Activated naive CD4-positive, alpha-beta T cell treated with anti-CD3 and anti-CD28 coated beads, Interleukin-2, amount 50 U/mL, for 24 hours (primary cell): Measurements from ENCODE around the gene REX1BD.
"Not testable (repeated sequence)": the region's sequence is repeated elsewhere in the genome, so short reads cannot be mapped to it uniquely, and the experiment has no call there.

Experiments
- H3K27ac Mint-ChIP-seq: one replicate; pipeline ENCODE4 v1.8.0; 2021; ENCODE audit warnings: mild to moderate bottlenecking, mixed read lengths
- H3K27me3 Mint-ChIP-seq: one replicate; pipeline ENCODE4 v1.8.0; 2021; ENCODE audit warnings: mixed read lengths
- H3K36me3 Mint-ChIP-seq: one replicate; pipeline ENCODE4 v1.8.0; 2021; ENCODE audit warnings: mixed read lengths
- H3K4me1 Mint-ChIP-seq: one replicate; pipeline ENCODE4 v1.8.0; 2021; ENCODE audit warnings: mixed read lengths
- H3K4me3 Mint-ChIP-seq: one replicate; pipeline ENCODE4 v1.8.0; 2021; ENCODE audit warnings: mild to moderate bottlenecking, mixed read lengths
- H3K9me3 Mint-ChIP-seq: one replicate; pipeline ENCODE4 v1.8.0; 2021; ENCODE audit warnings: mixed read lengths

Gene REX1BD

GRCh38 chr19:18593367-18594095 lies 4.9 kb downstream of the REX1BD start:
- H3K36me3 Mint-ChIP-seq: peaks cover 3% of the 10 kb centered on the region
- peaks cover 28% of the 10 kb centered on the region for H3K4me1 Mint-ChIP-seq
- no peaks in the 10 kb centered on the region for H3K27me3 Mint-ChIP-seq
- H3K4me3 Mint-ChIP-seq: peak overlapping the region; percentile 67
- H3K9me3 Mint-ChIP-seq: no peaks in the 10 kb centered on the region
- H3K27ac Mint-ChIP-seq: no peak overlapping the region

- peaks cover 28% of the 10 kb centered on the region for H3K4me1 Mint-ChIP-seq
- peaks cover 3% of the 10 kb centered on the region for H3K36me3 Mint-ChIP-seq
- no peaks in the 10 kb centered on the region for H3K27me3 Mint-ChIP-seq
- H3K4me3 Mint-ChIP-seq: peak overlapping the region; percentile 83
- H3K27ac Mint-ChIP-seq: peak overlapping the region; percentile 73
- H3K9me3 Mint-ChIP-seq: no peaks in the 10 kb centered on the region
Observed at GRCh38 chr19:18594096-18594823, 5.7 kb downstream of the REX1BD start.

GRCh38 chr19:18594824-18595373 lies 6.3 kb downstream of the REX1BD start:
- peak overlapping the region; percentile 73 for H3K27ac Mint-ChIP-seq
- H3K4me3 Mint-ChIP-seq: peak overlapping the region; percentile 83

GRCh38 chr19:18595475-18595874 lies 6.9 kb downstream of the REX1BD start:
- peaks cover 20% of the 10 kb centered on the region for H3K4me1 Mint-ChIP-seq
- peaks cover 1% of the 10 kb centered on the region for H3K27me3 Mint-ChIP-seq
- H3K36me3 Mint-ChIP-seq: peaks cover 3% of the 10 kb centered on the region
- no peaks in the 10 kb centered on the region for H3K9me3 Mint-ChIP-seq
- H3K27ac Mint-ChIP-seq: no peak overlapping the region
- H3K4me3 Mint-ChIP-seq: peak overlapping the region; percentile 64

More at GRCh38 chr19:18594824-18595373, 6.3 kb downstream of the REX1BD start:
- H3K36me3 Mint-ChIP-seq: peaks cover 3% of the 10 kb centered on the region
- peaks cover 1% of the 10 kb centered on the region for H3K27me3 Mint-ChIP-seq
- H3K9me3 Mint-ChIP-seq: no peaks in the 10 kb centered on the region
- peaks cover 24% of the 10 kb centered on the region for H3K4me1 Mint-ChIP-seq

- H3K27ac Mint-ChIP-seq: no peak overlapping the region
Observed at GRCh38 chr19:18596752-18597157, 8.2 kb downstream of the REX1BD start.

GRCh38 chr19:18597809-18598660 lies 9.4 kb downstream of the REX1BD start:
- Mint-ChIP-seq H3K4me3 (no peak overlapping the region), H3K27ac (no peak overlapping the region), H3K27me3 (peaks cover 9% of the 10 kb centered on the region), H3K36me3 (no peaks in the 10 kb centered on the region), H3K9me3 (no peaks in the 10 kb centered on the region), H3K4me1 (peaks cover 14% of the 10 kb centered on the region)

More at GRCh38 chr19:18596752-18597157, 8.2 kb downstream of the REX1BD start:
- Mint-ChIP-seq H3K27me3 (peaks cover 3% of the 10 kb centered on the region), H3K4me1 (peaks cover 14% of the 10 kb centered on the region), H3K36me3 (no peaks in the 10 kb centered on the region), H3K4me3 (peak overlapping the region; percentile 33), H3K9me3 (no peaks in the 10 kb centered on the region)

- Mint-ChIP-seq H3K4me3 (no peak overlapping the region), H3K27ac (no peak overlapping the region), H3K36me3 (no peaks in the 10 kb centered on the region), H3K27me3 (peaks cover 12% of the 10 kb centered on the region), H3K4me1 (peaks cover 18% of the 10 kb centered on the region), H3K9me3 (no peaks in the 10 kb centered on the region)
Observed at GRCh38 chr19:18599485-18599884, 10.9 kb downstream of the REX1BD start.

- Mint-ChIP-seq H3K27me3 (peaks cover 20% of the 10 kb centered on the region), H3K4me1 (peaks cover 13% of the 10 kb centered on the region)
- H3K9me3 Mint-ChIP-seq, H3K4me3 Mint-ChIP-seq, H3K36me3 Mint-ChIP-seq, H3K27ac Mint-ChIP-seq: not testable (repeated sequence)
Observed at GRCh38 chr19:18600692-18601397, 12.2 kb downstream of the REX1BD start.

- Mint-ChIP-seq H3K27me3 (peaks cover 20% of the 10 kb centered on the region), H3K9me3 (no peaks in the 10 kb centered on the region), H3K4me3 (no peak overlapping the region), H3K27ac (no peak overlapping the region), H3K36me3 (no peaks in the 10 kb centered on the region), H3K4me1 (peaks cover 9% of the 10 kb centered on the region)
Observed at GRCh38 chr19:18601875-18602274, 13.3 kb downstream of the REX1BD start.

GRCh38 chr19:18603255-18603957 lies 14.8 kb downstream of the REX1BD start:
- Mint-ChIP-seq H3K27me3 (peaks cover 23% of the 10 kb centered on the region), H3K4me1 (peaks cover 9% of the 10 kb centered on the region), H3K4me3 (no peak overlapping the region), H3K9me3 (no peaks in the 10 kb centered on the region), H3K36me3 (no peaks in the 10 kb centered on the region), H3K27ac (no peak overlapping the region)

GRCh38 chr19:18603958-18604819 lies 15.6 kb downstream of the REX1BD start:
- Mint-ChIP-seq H3K9me3 (no peaks in the 10 kb centered on the region), H3K27me3 (peaks cover 31% of the 10 kb centered on the region), H3K4me1 (peaks cover 10% of the 10 kb centered on the region), H3K27ac (no peak overlapping the region), H3K4me3 (no peak overlapping the region), H3K36me3 (no peaks in the 10 kb centered on the region)

GRCh38 chr19:18604820-18605159 lies 16.2 kb downstream of the REX1BD start:
- Mint-ChIP-seq H3K4me3 (no peak overlapping the region), H3K4me1 (peaks cover 14% of the 10 kb centered on the region), H3K27me3 (peaks cover 35% of the 10 kb centered on the region), H3K27ac (no peak overlapping the region), H3K9me3 (no peaks in the 10 kb centered on the region), H3K36me3 (no peaks in the 10 kb centered on the region)

- Mint-ChIP-seq H3K4me1 (peaks cover 14% of the 10 kb centered on the region), H3K4me3 (peak overlapping the region; percentile 72), H3K36me3 (no peaks in the 10 kb centered on the region), H3K27me3 (peaks cover 36% of the 10 kb centered on the region), H3K27ac (peak overlapping the region; percentile 67), H3K9me3 (no peaks in the 10 kb centered on the region)
Observed at GRCh38 chr19:18605196-18605545, 16.6 kb downstream of the REX1BD start.
